ENCODE measurements around the gene TMEM86A.

TMEM86A gene

GRCh38 chr11:18727479-18728236 lies 29.1 kb downstream of the TMEM86A start:
- no peak overlapping the region for H3K27ac Mint-ChIP-seq
- H3K36me3 Mint-ChIP-seq = no peaks in the 10 kb centered on the region
- H3K4me3 Mint-ChIP-seq = no peak overlapping the region
- peaks cover 9% of the 10 kb centered on the region for H3K4me1 Mint-ChIP-seq (ENCODE audit: low read depth)
- no peaks in the 10 kb centered on the region for H3K27me3 Mint-ChIP-seq
- no peaks in the 10 kb centered on the region for H3K9me3 Mint-ChIP-seq (ENCODE audit: low read depth)

- H3K27ac Mint-ChIP-seq = no peak overlapping the region
- H3K27me3 Mint-ChIP-seq = no peaks in the 10 kb centered on the region
- H3K4me3 Mint-ChIP-seq = no peak overlapping the region
- H3K9me3 Mint-ChIP-seq (ENCODE audit: low read depth) = no peaks in the 10 kb centered on the region
- peaks cover 9% of the 10 kb centered on the region for H3K4me1 Mint-ChIP-seq (ENCODE audit: low read depth)
- no peaks in the 10 kb centered on the region for H3K36me3 Mint-ChIP-seq
Observed at GRCh38 chr11:18728658-18729057, 30.1 kb downstream of the TMEM86A start.

- no peak overlapping the region for H3K4me3 Mint-ChIP-seq
- H3K4me1 Mint-ChIP-seq (ENCODE audit: low read depth) = peaks cover 9% of the 10 kb centered on the region
- no peaks in the 10 kb centered on the region for H3K9me3 Mint-ChIP-seq (ENCODE audit: low read depth)
- no peak overlapping the region for H3K27ac Mint-ChIP-seq
- H3K36me3 Mint-ChIP-seq = no peaks in the 10 kb centered on the region
- H3K27me3 Mint-ChIP-seq = no peaks in the 10 kb centered on the region
Observed at GRCh38 chr11:18729426-18729825, 30.8 kb downstream of the TMEM86A start.

- H3K27ac Mint-ChIP-seq = no peak overlapping the region
- no peaks in the 10 kb centered on the region for H3K36me3 Mint-ChIP-seq
- H3K4me3 Mint-ChIP-seq = no peak overlapping the region
- H3K4me1 Mint-ChIP-seq (ENCODE audit: low read depth) = peaks cover 9% of the 10 kb centered on the region
- H3K9me3 Mint-ChIP-seq (ENCODE audit: low read depth) = no peaks in the 10 kb centered on the region
- H3K27me3 Mint-ChIP-seq = no peaks in the 10 kb centered on the region
Observed at GRCh38 chr11:18730020-18730419, 31.4 kb downstream of the TMEM86A start.

GRCh38 chr11:18731441-18731840 lies 32.9 kb downstream of the TMEM86A start:
- Mint-ChIP-seq H3K9me3 (ENCODE audit: low read depth) (no peaks in the 10 kb centered on the region), H3K36me3 (no peaks in the 10 kb centered on the region), H3K27ac (no peak overlapping the region), H3K27me3 (no peaks in the 10 kb centered on the region), H3K4me3 (no peak overlapping the region), H3K4me1 (ENCODE audit: low read depth) (peaks cover 9% of the 10 kb centered on the region)

- Mint-ChIP-seq H3K27me3 (no peaks in the 10 kb centered on the region), H3K9me3 (ENCODE audit: low read depth) (no peaks in the 10 kb centered on the region), H3K4me1 (ENCODE audit: low read depth) (peaks cover 9% of the 10 kb centered on the region), H3K4me3 (no peak overlapping the region), H3K27ac (no peak overlapping the region), H3K36me3 (no peaks in the 10 kb centered on the region)
Observed at GRCh38 chr11:18731949-18732821, 33.6 kb downstream of the TMEM86A start.

- Mint-ChIP-seq H3K27ac (no peak overlapping the region), H3K4me3 (no peak overlapping the region), H3K36me3 (no peaks in the 10 kb centered on the region), H3K27me3 (no peaks in the 10 kb centered on the region), H3K4me1 (ENCODE audit: low read depth) (peaks cover 2% of the 10 kb centered on the region), H3K9me3 (ENCODE audit: low read depth) (no peaks in the 10 kb centered on the region)
Observed at GRCh38 chr11:18733202-18733601, 34.6 kb downstream of the TMEM86A start.

- no peak overlapping the region for H3K27ac Mint-ChIP-seq
- no peaks in the 10 kb centered on the region for H3K9me3 Mint-ChIP-seq (ENCODE audit: low read depth)
- peaks cover 2% of the 10 kb centered on the region for H3K4me1 Mint-ChIP-seq (ENCODE audit: low read depth)
- no peaks in the 10 kb centered on the region for H3K36me3 Mint-ChIP-seq
- H3K4me3 Mint-ChIP-seq = no peak overlapping the region
- H3K27me3 Mint-ChIP-seq = no peaks in the 10 kb centered on the region
Observed at GRCh38 chr11:18736590-18737148, 38.1 kb downstream of the TMEM86A start.

- no peak overlapping the region for H3K27ac Mint-ChIP-seq
- no peaks in the 10 kb centered on the region for H3K9me3 Mint-ChIP-seq (ENCODE audit: low read depth)
- H3K27me3 Mint-ChIP-seq = no peaks in the 10 kb centered on the region
- H3K36me3 Mint-ChIP-seq = no peaks in the 10 kb centered on the region
- H3K4me3 Mint-ChIP-seq = no peak overlapping the region
- no peaks in the 10 kb centered on the region for H3K4me1 Mint-ChIP-seq (ENCODE audit: low read depth)
Observed at GRCh38 chr11:18737642-18738041, 39.1 kb downstream of the TMEM86A start.

- Mint-ChIP-seq H3K36me3 (no peaks in the 10 kb centered on the region), H3K27me3 (no peaks in the 10 kb centered on the region), H3K9me3 (ENCODE audit: low read depth) (no peaks in the 10 kb centered on the region), H3K4me1 (ENCODE audit: low read depth) (no peaks in the 10 kb centered on the region), H3K4me3 (no peak overlapping the region), H3K27ac (no peak overlapping the region)
Observed at GRCh38 chr11:18739685-18740084, 41.1 kb downstream of the TMEM86A start.

GRCh38 chr11:18741783-18742182 lies 43.2 kb downstream of the TMEM86A start:
- H3K36me3 Mint-ChIP-seq = no peaks in the 10 kb centered on the region
- H3K4me3 Mint-ChIP-seq = no peak overlapping the region
- no peak overlapping the region for H3K27ac Mint-ChIP-seq
- H3K27me3 Mint-ChIP-seq = no peaks in the 10 kb centered on the region
- H3K4me1 Mint-ChIP-seq (ENCODE audit: low read depth) = no peaks in the 10 kb centered on the region
- no peaks in the 10 kb centered on the region for H3K9me3 Mint-ChIP-seq (ENCODE audit: low read depth)

- Mint-ChIP-seq H3K4me1 (ENCODE audit: low read depth) (no peaks in the 10 kb centered on the region), H3K4me3 (no peak overlapping the region), H3K9me3 (ENCODE audit: low read depth) (no peaks in the 10 kb centered on the region), H3K27ac (no peak overlapping the region), H3K36me3 (no peaks in the 10 kb centered on the region), H3K27me3 (no peaks in the 10 kb centered on the region)
Observed at GRCh38 chr11:18743365-18743764, 44.8 kb downstream of the TMEM86A start.

- H3K9me3 Mint-ChIP-seq (ENCODE audit: low read depth) = no peaks in the 10 kb centered on the region
- no peak overlapping the region for H3K27ac Mint-ChIP-seq
- no peak overlapping the region for H3K4me3 Mint-ChIP-seq
- no peaks in the 10 kb centered on the region for H3K27me3 Mint-ChIP-seq
- H3K36me3 Mint-ChIP-seq = no peaks in the 10 kb centered on the region
- no peaks in the 10 kb centered on the region for H3K4me1 Mint-ChIP-seq (ENCODE audit: low read depth)
Observed at GRCh38 chr11:18743900-18744514, 45.4 kb downstream of the TMEM86A start.

GRCh38 chr11:18745251-18745650 lies 46.7 kb downstream of the TMEM86A start:
- Mint-ChIP-seq H3K4me3 (no peak overlapping the region), H3K9me3 (ENCODE audit: low read depth) (no peaks in the 10 kb centered on the region), H3K27me3 (no peaks in the 10 kb centered on the region), H3K36me3 (no peaks in the 10 kb centered on the region), H3K27ac (no peak overlapping the region), H3K4me1 (ENCODE audit: low read depth) (no peaks in the 10 kb centered on the region)

Measured in activated naive CD8-positive, alpha-beta T cell (primary cell).